SK-N-MC (cell line): ENCODE results near the gene SLC6A3.

Experiments used
- EZH2 ChIP-seq: fragments of 200-600 bp; sonication (generic); IDR thresholded peaks from one replicate; pipeline ENCODE4 v1.6.1; 2017; ENCODE audit warnings: antibody characterized with exemption
- FOXP2 ChIP-seq: optimal IDR thresholded peaks from 2 replicates; pipeline ENCODE3; 2011; ENCODE audit warnings: mild to moderate bottlenecking, moderate library complexity; ENCODE audit not compliant: insufficient read depth; ENCODE audit errors: extremely low read length, control extremely low read depth
- POLR2AphosphoS5 ChIP-seq: IDR thresholded peaks from 2 replicates; pipeline ENCODE4 v1.6.1; 2012; ENCODE audit warnings: mild to moderate bottlenecking, low read depth, low read length, borderline replicate concordance

GRCh38 chr5:1474866-1475543 lies 29.8 kb upstream of the SLC6A3 start:
- TF ChIP-seq EZH2 (no peak), POLR2AphosphoS5 (no peak), FOXP2 (no peak)
